Adrenal gland (tissue), 12 donors: ENCODE data around the gene ELMO3. TPM values are rescaled to one million over a fixed set of nuclear protein-coding genes. Genes with fewer than 3 reads are reported as not detected.

Experiments
- DNase-seq, 7 donors: peaks; one replicate each; pipeline ENCODE4 v3.0.0-alpha.2; 2019 to 2020
- H3K27ac ChIP-seq, 5 donors: fragments of 200-600 bp; sonication (generic) in 4 of 5; 1 replicate in 3 of 5; 2 replicates in 2 of 5; pipeline versions ENCODE4 v1.5.1 to v1.8.0; 2016 to 2020; ENCODE audit warnings: mild to moderate bottlenecking in 1 of 5
- H3K27me3 ChIP-seq: fragments of 200-600 bp; 2 replicates; pipeline ENCODE4 v1.8.0; 2021
- H3K36me3 ChIP-seq, 2 donors: fragments of 200-600 bp; replicated peaks in 1 of 2; 1 replicate in 1 of 2; 2 replicates in 1 of 2; pipeline versions ENCODE4 v1.5.1 to v1.8.0; 2018 to 2022
- H3K4me1 ChIP-seq, 2 donors: fragments of 200-600 bp; replicated peaks in 1 of 2; 1 replicate in 1 of 2; 2 replicates in 1 of 2; pipeline versions ENCODE4 v1.5.1 to v1.8.0; 2018 to 2021
- H3K4me3 ChIP-seq, 4 donors: fragments of 200-600 bp; sonication (generic) in 3 of 4; one replicate each; pipeline ENCODE4 v1.5.1; 2016 to 2018
- H3K9me3 ChIP-seq, 3 donors: fragments of 200-600 bp; sonication (generic) in 1 of 3; replicated peaks in 1 of 3; 1 replicate in 2 of 3; 2 replicates in 1 of 3; pipeline versions ENCODE4 v1.5.1 to v1.8.0; 2016 to 2021
- CTCF ChIP-seq, 6 experiments: fragments of 450-650 bp in 4 of 6; fragments of 200-600 bp in 2 of 6; sonication (generic) in 1 of 6; IDR thresholded peaks; 1 replicate in 5 of 6; 2 replicates in 1 of 6; pipeline versions ENCODE4 v1.5.1 to v1.8.0; 2016 to 2021; ENCODE audit warnings: antibody characterized with exemption in 6 of 6, mild to moderate bottlenecking in 2 of 6, moderate library complexity in 1 of 6
- POLR2A ChIP-seq, 2 donors: fragments of 450-650 bp; IDR thresholded peaks; one replicate each; pipeline ENCODE4 v1.6.1; 2017; ENCODE audit warnings: antibody characterized with exemption in 2 of 2, mild to moderate bottlenecking in 2 of 2, moderate library complexity in 1 of 2
- WGBS, 4 donors: extraction: QIAGEN DNeasy Blood & Tissue Kit in 2 of 4; methylation state at CpG; one replicate each; pipeline versions ENCODE4 v1.1.5 to v1.1.7; 2013 to 2017; 5-methylcytosine and 5-hydroxymethylcytosine counted together
- intact Hi-C, 2 donors: fragments of 100-400 bp; cut with DNase I; formaldehyde crosslinking; loops; one replicate each; pipeline versions ENCODE4 v1.14.1 to v1.15.0; 2022 to 2023
- polyA plus RNA-seq, 3 donors: library from polyadenylated mRNA; stranded (reverse); fragments of 200-250 nt in 2 of 3; fragments of 350-450 nt in 1 of 3; fragmentation: Illumina TruSeq in 1 of 3; extraction: RNeasy Lipid Tissue Mini Kit (QIAGEN cat#74804) in 1 of 3; gene quantifications; one replicate each; pipeline ENCODE4 v1.2.3, GENCODE V29; 2013 to 2014
- total RNA-seq, 9 donors: library from RNA; depleted of rRNA in 4 of 9; stranded (reverse); fragments of >200 nt in 4 of 9; fragments of 120-200 nt in 1 of 9; fragmentation: NEBNext Ultra II Directional in 1 of 9; extraction: Animal tissue kit (Norgen Biotek cat#: 25700) in 1 of 9; gene quantifications; one replicate each; pipeline versions ENCODE4 v1.1.0 to v1.2.4, GENCODE V29; 2013 to 2023
- donor health status: healthy with polysubstance abuse.
- donor health status: Bipolar disorder and iron deficiency.
- donor health status: DM: yes; HTN: yes; CAD: no.
- donor health status: DM: no; HTN: no; CAD: no.
- donor health status: DM: no; HTN: no; CAD: no.
- donor health status: DM: yes; HTN: yes; CAD: no.

ELMO3 gene
- total and polyA plus RNA-seq, 12 donors = 0.18 to 7.0 (median 1.8) TPM

DNA sequence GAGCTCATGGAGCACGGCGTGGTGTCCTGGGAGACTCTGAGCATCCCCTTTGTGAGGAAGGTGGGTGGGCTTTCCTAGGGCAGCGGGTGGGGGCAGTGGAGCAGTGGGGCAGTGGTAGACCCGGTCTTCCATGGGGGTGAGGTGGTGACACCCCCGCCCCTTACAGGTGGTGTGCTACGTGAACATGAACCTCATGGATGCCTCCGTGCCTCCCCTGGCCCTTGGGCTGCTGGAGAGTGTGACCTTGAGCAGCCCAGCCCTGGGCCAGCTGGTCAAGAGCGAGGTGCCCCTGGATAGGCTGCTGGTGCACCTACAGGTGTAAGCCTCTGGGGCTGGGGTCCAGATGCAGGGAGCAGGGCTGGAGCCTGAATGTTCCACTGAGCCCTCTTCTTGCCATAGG, 1.6 kb downstream of the ELMO3 start:
- H3K27ac ChIP-seq = no peak overlapping the region
- WGBS, 4 donors = 69 to 91% (median 80%) methylated on average over 4 to 8 of the region's 8 CpGs
- no peak for DNase-seq
- no peaks in the 10 kb centered on the region for H3K27me3 ChIP-seq
- no peak for TF ChIP-seq POLR2A (IDR thresholded peaks at IDR 0.05)
- no peak for TF ChIP-seq CTCF (IDR thresholded peaks at IDR 0.05)
- peaks cover 0 to 42% of the 10 kb centered on the region in 2 donors for H3K36me3 ChIP-seq
- H3K4me1 ChIP-seq = peaks cover 0 to 5% of the 10 kb centered on the region in 2 donors
- intact Hi-C loops = no loop called here
- H3K9me3 ChIP-seq = no peaks in the 10 kb centered on the region
- H3K4me3 ChIP-seq = no peak overlapping the region

DNA sequence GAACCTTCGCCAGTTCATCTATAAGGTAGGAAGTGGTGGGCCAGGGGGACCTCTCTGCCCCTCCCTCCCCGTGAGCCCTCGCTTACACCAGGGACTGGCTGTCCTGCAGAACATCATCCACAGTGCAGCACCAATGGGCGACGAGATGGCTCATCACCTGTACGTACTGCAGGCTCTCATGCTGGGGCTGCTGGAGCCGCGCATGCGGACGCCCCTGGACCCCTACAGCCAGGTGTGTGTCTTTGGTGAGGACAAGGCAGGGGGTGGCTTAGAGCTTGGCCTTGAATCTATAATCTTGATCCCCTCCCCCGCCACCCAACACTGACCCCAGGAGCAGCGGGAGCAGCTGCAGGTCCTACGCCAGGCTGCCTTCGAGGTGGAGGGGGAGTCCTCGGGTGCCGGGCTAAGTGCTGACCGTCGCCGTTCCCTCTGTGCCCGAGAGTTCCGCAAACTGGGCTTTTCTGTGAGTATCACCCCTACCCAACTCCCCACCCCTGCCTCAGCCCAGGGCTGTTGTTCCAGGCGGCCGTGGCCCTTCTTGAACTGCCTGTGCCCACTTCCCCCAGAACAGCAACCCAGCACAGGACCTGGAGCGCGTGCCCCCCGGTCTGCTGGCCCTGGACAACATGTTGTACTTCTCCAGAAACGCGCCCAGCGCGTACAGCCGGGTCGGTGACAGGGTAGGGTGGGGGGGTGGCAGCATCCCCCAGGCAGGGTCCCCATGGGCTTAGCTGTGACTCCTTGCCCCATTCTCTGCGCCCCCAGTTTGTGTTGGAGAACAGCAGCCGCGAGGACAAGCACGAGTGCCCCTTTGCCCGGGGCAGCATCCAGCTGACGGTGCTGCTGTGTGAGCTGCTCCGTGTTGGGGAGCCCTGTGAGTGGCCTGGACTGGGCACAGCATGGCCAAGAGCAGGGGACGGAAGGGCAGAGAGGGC, 2.7 kb downstream of the ELMO3 start:
- Histone ChIP-seq H3K4me3 (no peak overlapping the region), H3K4me1 (peaks cover 0 to 5% of the 10 kb centered on the region in 2 donors), H3K27me3 (no peaks in the 10 kb centered on the region), H3K36me3 (peaks cover 0 to 30% of the 10 kb centered on the region in 2 donors), H3K27ac (no peak overlapping the region), H3K9me3 (no peaks in the 10 kb centered on the region)
- DNase-seq = no peak
- intact Hi-C loops = no loop called here
- 94 to 97% (median 95%) methylated on average over 22 to 40 of the region's 40 CpGs for WGBS, 4 donors
- TF ChIP-seq CTCF (IDR thresholded peaks at IDR 0.05) (no peak), POLR2A (IDR thresholded peaks at IDR 0.05) (no peak)

GRCh38 chr16:67202426-67202825, 3.5 kb downstream of the ELMO3 start:
- Histone ChIP-seq H3K27me3 (no peaks in the 10 kb centered on the region), H3K4me1 (peaks cover 2 to 7% of the 10 kb centered on the region in 2 donors), H3K27ac (no peak overlapping the region), H3K9me3 (no peaks in the 10 kb centered on the region), H3K36me3 (peaks cover 0 to 23% of the 10 kb centered on the region in 2 donors), H3K4me3 (no peak overlapping the region)
- TF ChIP-seq CTCF (IDR thresholded peaks at IDR 0.05) (no peak), POLR2A (IDR thresholded peaks at IDR 0.05) (no peak)
- DNase-seq = no peak
- WGBS, 4 donors = 93 to 96% (median 94%) methylated on average over 8 to 12 of the region's 12 CpGs
- intact Hi-C loops = no loop called here

DNA sequence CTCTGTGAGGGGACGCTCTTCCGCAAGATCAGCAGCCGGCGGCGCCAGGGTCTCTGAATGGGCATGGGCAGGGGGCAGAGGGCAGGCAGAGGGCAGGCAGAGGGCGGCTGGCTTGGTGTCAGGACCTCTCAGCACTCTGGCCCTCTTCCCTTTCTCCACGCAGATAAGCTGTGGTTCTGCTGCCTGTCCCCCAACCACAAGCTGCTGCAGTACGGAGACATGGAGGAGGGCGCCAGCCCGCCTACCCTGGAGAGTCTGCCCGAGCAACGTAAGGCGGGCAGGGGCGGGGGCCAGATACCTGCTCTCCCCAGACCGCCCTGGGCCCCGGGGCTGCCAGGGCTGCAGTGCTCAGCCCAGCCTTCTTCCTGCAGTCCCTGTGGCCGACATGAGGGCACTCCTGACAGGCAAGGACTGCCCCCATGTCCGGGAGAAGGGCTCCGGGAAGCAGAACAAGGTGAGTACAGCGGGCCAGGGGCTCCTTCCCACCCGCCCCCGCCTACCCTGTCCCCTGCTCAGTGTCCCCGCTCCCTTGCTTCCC, 4.1 kb downstream of the ELMO3 start:
- no peak overlapping the region for H3K4me3 ChIP-seq
- DNase-seq = no peak
- TF ChIP-seq POLR2A (IDR thresholded peaks at IDR 0.05) (no peak), CTCF (IDR thresholded peaks at IDR 0.05) (no peak)
- peaks cover 0 to 17% of the 10 kb centered on the region in 2 donors for H3K36me3 ChIP-seq
- WGBS, 4 donors = 91 to 97% (median 94%) methylated on average over 6 to 23 of the region's 23 CpGs
- intact Hi-C loops = no loop called here
- H3K4me1 ChIP-seq = peaks cover 8 to 13% of the 10 kb centered on the region in 2 donors
- no peaks in the 10 kb centered on the region for H3K9me3 ChIP-seq
- H3K27me3 ChIP-seq = no peaks in the 10 kb centered on the region
- no peak overlapping the region for H3K27ac ChIP-seq
